ENCODE data around the gene TDRD7.

DNA sequence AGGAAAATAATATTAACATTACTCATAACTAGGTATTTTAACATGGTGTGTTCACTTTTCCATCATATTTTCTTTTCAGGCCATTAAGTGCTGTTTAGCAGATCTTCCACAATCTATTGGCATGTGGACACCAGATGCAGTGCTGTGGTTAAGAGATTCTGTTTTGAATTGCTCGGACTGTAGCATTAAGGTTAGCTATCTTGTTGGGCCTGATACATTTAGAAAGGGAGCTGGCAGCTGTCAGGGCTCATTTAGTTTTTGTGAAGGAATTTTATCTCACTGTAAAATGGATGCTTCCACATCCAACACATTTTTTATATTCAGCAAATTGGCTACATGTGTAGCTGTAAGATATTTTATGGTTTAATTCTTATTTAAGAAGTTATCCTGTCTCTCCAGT, 68.9 kb downstream of the TDRD7 start:
- TF ChIP-seq, protein P1, sequence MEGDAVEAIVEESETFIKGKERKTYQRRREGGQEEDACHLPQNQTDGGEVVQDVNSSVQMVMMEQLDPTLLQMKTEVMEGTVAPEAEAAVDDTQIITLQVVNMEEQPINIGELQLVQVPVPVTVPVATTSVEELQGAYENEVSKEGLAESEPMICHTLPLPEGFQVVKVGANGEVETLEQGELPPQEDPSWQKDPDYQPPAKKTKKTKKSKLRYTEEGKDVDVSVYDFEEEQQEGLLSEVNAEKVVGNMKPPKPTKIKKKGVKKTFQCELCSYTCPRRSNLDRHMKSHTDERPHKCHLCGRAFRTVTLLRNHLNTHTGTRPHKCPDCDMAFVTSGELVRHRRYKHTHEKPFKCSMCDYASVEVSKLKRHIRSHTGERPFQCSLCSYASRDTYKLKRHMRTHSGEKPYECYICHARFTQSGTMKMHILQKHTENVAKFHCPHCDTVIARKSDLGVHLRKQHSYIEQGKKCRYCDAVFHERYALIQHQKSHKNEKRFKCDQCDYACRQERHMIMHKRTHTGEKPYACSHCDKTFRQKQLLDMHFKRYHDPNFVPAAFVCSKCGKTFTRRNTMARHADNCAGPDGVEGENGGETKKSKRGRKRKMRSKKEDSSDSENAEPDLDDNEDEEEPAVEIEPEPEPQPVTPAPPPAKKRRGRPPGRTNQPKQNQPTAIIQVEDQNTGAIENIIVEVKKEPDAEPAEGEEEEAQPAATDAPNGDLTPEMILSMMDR (IDR thresholded peaks at IDR 0.05; ENCODE audit: low read depth, low read length) = no peak
- TF ChIP-seq POLR2A (IDR thresholded peaks at IDR 0.05; ENCODE audit: extremely low read depth, insufficient read length) (no peak), MYC (IDR thresholded peaks at IDR 0.05; ENCODE audit: low read depth, low read length) (no peak)
- TF ChIP-seq, protein P2, sequence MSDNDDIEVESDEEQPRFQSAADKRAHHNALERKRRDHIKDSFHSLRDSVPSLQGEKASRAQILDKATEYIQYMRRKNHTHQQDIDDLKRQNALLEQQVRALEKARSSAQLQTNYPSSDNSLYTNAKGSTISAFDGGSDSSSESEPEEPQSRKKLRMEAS (IDR thresholded peaks at IDR 0.05; ENCODE audit: low read depth, low read length) = no peak

All from NB4 (cell line).